Mesenchymal stem cell (in vitro differentiated cells and primary cell): Measurements from ENCODE around the gene FGF21.

Source experiments
- DNase-seq: peaks from one replicate; pipeline ENCODE4 v3.0.0-alpha.2; 2013
- H2AFZ ChIP-seq: one replicate; pipeline ENCODE4 v1.6.1; 2013; ENCODE audit warnings: low read depth, mild to moderate bottlenecking, control low read depth, inconsistent platforms, low read length, moderate library complexity
- H2AK5ac ChIP-seq: 2 replicates; pipeline ENCODE4 v1.6.1; 2013; ENCODE audit warnings: low read length, moderate library complexity, mild to moderate bottlenecking, inconsistent platforms; ENCODE audit not compliant: severe bottlenecking
- H2BK120ac ChIP-seq: one replicate; pipeline ENCODE4 v1.6.1; 2013; ENCODE audit warnings: low read depth, mild to moderate bottlenecking, inconsistent platforms, low read length, moderate library complexity
- H2BK12ac ChIP-seq, 2 experiments: one replicate each; pipeline ENCODE4 v1.6.1; 2013; ENCODE audit warnings: inconsistent platforms in 2 of 2, low read length in 2 of 2, mild to moderate bottlenecking in 2 of 2, moderate library complexity in 2 of 2, control low read depth in 1 of 2
- H2BK15ac ChIP-seq: one replicate; pipeline ENCODE4 v1.6.1; 2013; ENCODE audit warnings: mild to moderate bottlenecking, low read depth, inconsistent platforms; ENCODE audit not compliant: poor library complexity, severe bottlenecking
- H2BK5ac ChIP-seq: 2 replicates; pipeline ENCODE4 v1.6.1; 2013; ENCODE audit warnings: low read depth, mild to moderate bottlenecking, low read length, control low read depth, inconsistent platforms; ENCODE audit not compliant: poor library complexity, severe bottlenecking
- H3K14ac ChIP-seq, 2 experiments: one replicate each; pipeline ENCODE4 v1.6.1; 2013; ENCODE audit warnings: inconsistent platforms in 2 of 2, low read length in 2 of 2, control low read depth in 1 of 2, mild to moderate bottlenecking in 1 of 2, moderate library complexity in 1 of 2
- H3K18ac ChIP-seq, 2 experiments: one replicate each; pipeline ENCODE4 v1.6.1; 2013; ENCODE audit warnings: inconsistent platforms in 2 of 2, low read length in 2 of 2, control low read depth in 1 of 2, low read depth in 1 of 2, mild to moderate bottlenecking in 1 of 2
- H3K23ac ChIP-seq, 2 experiments: one replicate each; pipeline ENCODE4 v1.6.1; 2013; ENCODE audit warnings: inconsistent platforms in 2 of 2, low read length in 2 of 2, mild to moderate bottlenecking in 2 of 2, moderate library complexity in 2 of 2, control low read depth in 1 of 2
- H3K27ac ChIP-seq: 2 replicates; pipeline ENCODE4 v1.5.1; 2013; ENCODE audit warnings: mild to moderate bottlenecking, moderate library complexity, low read length, control low read depth, inconsistent platforms; ENCODE audit not compliant: poor library complexity, severe bottlenecking
- H3K27me3 ChIP-seq, 2 experiments: 2 replicates each; pipeline versions ENCODE4 v1.6.1 to v1.7.0; 2013; ENCODE audit warnings: low read length in 2 of 2, mild to moderate bottlenecking in 2 of 2, moderate library complexity in 2 of 2, control low read depth in 1 of 2, inconsistent platforms in 1 of 2; ENCODE audit not compliant: control insufficient read depth in 1 of 2, insufficient read depth in 1 of 2
- H3K36me3 ChIP-seq, 2 experiments: 2 replicates each; pipeline versions ENCODE4 v1.6.1 to v1.7.0; 2013; ENCODE audit warnings: low read length in 2 of 2, control low read depth in 1 of 2, inconsistent platforms in 1 of 2, low read depth in 1 of 2, mild to moderate bottlenecking in 1 of 2; ENCODE audit not compliant: insufficient read depth in 2 of 2, control insufficient read depth in 1 of 2
- H3K4ac ChIP-seq, 2 experiments: one replicate each; pipeline ENCODE4 v1.6.1; 2013; ENCODE audit warnings: inconsistent platforms in 2 of 2, low read length in 2 of 2, mild to moderate bottlenecking in 2 of 2, moderate library complexity in 2 of 2, control low read depth in 1 of 2, low read depth in 1 of 2
- H3K4me1 ChIP-seq: 2 replicates; pipeline ENCODE4 v1.6.1; 2013; ENCODE audit warnings: low read depth, low read length, control low read depth; ENCODE audit not compliant: control insufficient read depth, insufficient read depth
- H3K4me2 ChIP-seq: 2 replicates; pipeline ENCODE4 v1.6.1; 2013; ENCODE audit warnings: low read length, mild to moderate bottlenecking, inconsistent platforms; ENCODE audit not compliant: poor library complexity, severe bottlenecking
- H3K4me3 ChIP-seq, 2 experiments: 2 replicates each; pipeline versions ENCODE4 v1.5.1 to v1.7.0; 2013; ENCODE audit warnings: low read length in 2 of 2, mild to moderate bottlenecking in 2 of 2, control low read depth in 1 of 2, low read depth in 1 of 2; ENCODE audit not compliant: insufficient read depth in 1 of 2
- H3K79me1 ChIP-seq: replicated peaks from 2 replicates; pipeline ENCODE4 v1.6.1; 2013; ENCODE audit warnings: mild to moderate bottlenecking, control low read depth, low read length, inconsistent platforms; ENCODE audit not compliant: poor library complexity, severe bottlenecking
- H3K9ac ChIP-seq: 2 replicates; pipeline ENCODE4 v1.7.0; 2013; ENCODE audit warnings: mild to moderate bottlenecking, low read length, moderate library complexity
- H3K9me3 ChIP-seq: 2 replicates; pipeline ENCODE4 v1.7.0; 2013; ENCODE audit warnings: mild to moderate bottlenecking, low read length; ENCODE audit not compliant: control insufficient read depth
- H4K8ac ChIP-seq: one replicate; pipeline ENCODE4 v1.6.1; 2013; ENCODE audit warnings: inconsistent platforms, mild to moderate bottlenecking, low read length, moderate library complexity
- H4K91ac ChIP-seq: one replicate; pipeline ENCODE4 v1.6.1; 2013; ENCODE audit warnings: mild to moderate bottlenecking, low read length, inconsistent platforms
- WGBS: methylation state at CpG from one replicate; pipeline ENCODE4 v1.1.7; 2013; ENCODE audit warnings: mixed read lengths; 5-methylcytosine and 5-hydroxymethylcytosine counted together

The FGF21 gene

DNA sequence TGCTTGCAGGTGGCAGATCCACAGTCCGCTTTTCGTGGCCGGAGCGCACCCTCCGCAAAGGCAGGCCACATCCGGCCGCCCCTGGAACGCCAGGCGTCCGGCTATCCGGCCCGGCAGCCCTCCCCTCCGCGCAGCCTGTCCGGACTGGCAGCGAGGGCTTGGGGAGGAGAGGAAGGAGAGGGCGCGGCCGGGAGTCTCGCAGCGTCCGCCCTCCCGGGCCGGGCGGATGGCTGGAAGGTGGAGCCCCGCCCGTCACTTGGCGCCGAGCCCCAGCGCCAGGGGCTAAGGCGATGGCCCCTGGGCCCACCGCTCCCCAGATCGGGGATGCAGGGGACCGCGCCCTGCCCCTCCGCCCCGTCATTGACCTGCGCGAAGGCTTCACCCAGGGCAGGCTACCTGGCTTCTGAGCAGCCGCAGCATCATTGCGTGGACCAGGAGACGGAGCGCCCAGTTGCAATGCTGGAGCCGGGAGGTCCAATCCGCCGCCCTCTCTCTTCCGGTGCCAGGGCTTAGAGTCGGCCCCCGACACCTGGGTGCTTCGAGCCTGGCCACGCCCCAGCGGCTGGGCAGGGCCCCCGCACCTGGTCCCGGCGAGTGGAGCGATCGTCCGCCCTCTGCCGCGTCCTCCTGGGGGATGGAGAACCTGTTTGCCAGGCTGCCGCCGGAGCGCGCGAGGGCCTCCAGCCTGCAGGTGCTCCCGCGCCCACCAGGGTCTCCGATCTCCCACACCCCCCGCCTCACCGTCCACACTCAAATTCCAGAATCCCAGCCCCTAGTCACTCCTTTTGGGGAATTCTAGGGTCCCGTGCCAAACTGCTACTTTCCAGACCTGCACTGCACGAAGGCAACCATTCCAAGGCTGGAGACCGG is 2.6 kb upstream of the FGF21 start, which contains the start of gene FUT1:
TSS of gene FUT1 (minus strand) at position 146 of the 870 bp plus-strand sequence. CDS start 1,360 bp downstream, outside the sequence.
- Histone ChIP-seq H3K9me3 (no peaks in the 10 kb centered on the region), H3K4me3 (no peak within 1 kb of the TSS), H3K27me3 (peaks cover 30 to 62% of the 10 kb centered on the region in 2 experiments), H3K4me2 (peak within 1 kb of the TSS; percentile 72), H2BK12ac (peak within 1 kb of the TSS in 1 of 2 experiments; percentile 21), H3K36me3 (no peaks in the 10 kb centered on the region), H2BK5ac (no peak within 1 kb of the TSS), H2AK5ac (no peak within 1 kb of the TSS), H3K79me1 (no peaks in the 10 kb centered on the region), H2BK15ac (no peak within 1 kb of the TSS), H2BK120ac (no peak within 1 kb of the TSS), H3K23ac (no peak within 1 kb of the TSS), H3K14ac (no peak within 1 kb of the TSS), H2AFZ (peak within 1 kb of the TSS; percentile 3), H3K4me1 (peaks cover 16% of the 10 kb centered on the region), H4K8ac (peak within 1 kb of the TSS; percentile 55), H3K9ac (no peak within 1 kb of the TSS), H4K91ac (no peak within 1 kb of the TSS), H3K4ac (no peak within 1 kb of the TSS), H3K27ac (no peak within 1 kb of the TSS), H3K18ac (peak within 1 kb of the TSS in 1 of 2 experiments; percentile 18)
- DNase-seq, result peak; percentile 39
- 3% methylated on average over 62 of the region's 73 CpGs for WGBS

GRCh38 chr19:48755787-48756186 is 463 bp downstream of the FGF21 start:
- no peak overlapping the region for H2BK12ac ChIP-seq
- H2BK15ac ChIP-seq, result no peak overlapping the region
- H3K18ac ChIP-seq, result no peak overlapping the region
- H3K27ac ChIP-seq, result no peak overlapping the region
- H2BK5ac ChIP-seq, result no peak overlapping the region
- no peak overlapping the region for H3K23ac ChIP-seq
- no peaks in the 10 kb centered on the region for H3K79me1 ChIP-seq
- H4K8ac ChIP-seq, result no peak overlapping the region
- H3K9me3 ChIP-seq, result no peaks in the 10 kb centered on the region
- H3K4me3 ChIP-seq, result no peak overlapping the region
- H2AFZ ChIP-seq, result no peak overlapping the region
- no peak overlapping the region for H3K14ac ChIP-seq
- no peak overlapping the region for H4K91ac ChIP-seq
- no peak overlapping the region for H2BK120ac ChIP-seq
- 93% methylated on average over 5 of the region's 5 CpGs for WGBS
- no peak overlapping the region for H3K4me2 ChIP-seq
- H3K4ac ChIP-seq, result no peak overlapping the region
- no peak for DNase-seq
- H3K36me3 ChIP-seq, result no peaks in the 10 kb centered on the region
- peaks cover 33 to 51% of the 10 kb centered on the region in 2 experiments for H3K27me3 ChIP-seq
- no peak overlapping the region for H3K9ac ChIP-seq
- H2AK5ac ChIP-seq, result no peak overlapping the region
- H3K4me1 ChIP-seq, result peaks cover 13% of the 10 kb centered on the region

- H2BK12ac ChIP-seq, result no peak overlapping the region
- no peak for DNase-seq
- no peak overlapping the region for H3K14ac ChIP-seq
- H3K79me1 ChIP-seq, result no peaks in the 10 kb centered on the region
- no peak overlapping the region for H3K27ac ChIP-seq
- H2BK15ac ChIP-seq, result no peak overlapping the region
- no peak overlapping the region for H3K4me2 ChIP-seq
- no peaks in the 10 kb centered on the region for H3K9me3 ChIP-seq
- peaks cover 37 to 51% of the 10 kb centered on the region in 2 experiments for H3K27me3 ChIP-seq
- no peaks in the 10 kb centered on the region for H3K36me3 ChIP-seq
- no peak overlapping the region for H3K9ac ChIP-seq
- 90% methylated on average over 11 of the region's 11 CpGs for WGBS
- no peak overlapping the region for H3K4me3 ChIP-seq
- H4K8ac ChIP-seq, result no peak overlapping the region
- H4K91ac ChIP-seq, result no peak overlapping the region
- H3K4me1 ChIP-seq, result peaks cover 13% of the 10 kb centered on the region
- no peak overlapping the region for H2AK5ac ChIP-seq
- H2BK5ac ChIP-seq, result no peak overlapping the region
- H2AFZ ChIP-seq, result no peak overlapping the region
- no peak overlapping the region for H2BK120ac ChIP-seq
- H3K4ac ChIP-seq, result no peak overlapping the region
- no peak overlapping the region for H3K18ac ChIP-seq
- no peak overlapping the region for H3K23ac ChIP-seq
Measured at GRCh38 chr19:48756212-48756611, 888 bp downstream of the FGF21 start.

DNA sequence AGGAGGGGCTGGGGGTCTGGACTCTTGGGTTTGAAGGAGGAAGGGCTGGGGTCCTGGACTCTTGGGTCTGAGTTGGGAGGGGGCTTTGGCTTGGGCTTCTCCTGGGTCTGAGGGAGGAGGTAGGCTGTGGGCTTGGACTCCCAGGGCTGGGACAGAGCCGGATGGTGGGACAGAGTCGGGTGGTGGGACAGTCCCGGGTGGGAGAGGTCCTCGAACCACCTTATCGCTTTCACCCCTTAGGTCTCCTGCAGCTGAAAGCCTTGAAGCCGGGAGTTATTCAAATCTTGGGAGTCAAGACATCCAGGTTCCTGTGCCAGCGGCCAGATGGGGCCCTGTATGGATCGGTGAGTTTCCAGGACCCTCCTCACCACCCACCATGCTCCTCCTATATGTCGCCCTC is 1.4 kb downstream of the FGF21 start:
- Histone ChIP-seq H3K23ac (no peak overlapping the region), H3K4ac (no peak overlapping the region), H3K9me3 (no peaks in the 10 kb centered on the region), H3K9ac (no peak overlapping the region), H3K18ac (no peak overlapping the region), H2AK5ac (no peak overlapping the region), H3K4me2 (no peak overlapping the region), H3K27me3 (peaks cover 42 to 53% of the 10 kb centered on the region in 2 experiments), H3K4me3 (no peak overlapping the region), H2AFZ (no peak overlapping the region), H3K36me3 (no peaks in the 10 kb centered on the region), H2BK12ac (no peak overlapping the region), H4K91ac (no peak overlapping the region), H2BK120ac (no peak overlapping the region), H4K8ac (no peak overlapping the region), H2BK15ac (no peak overlapping the region), H3K79me1 (no peaks in the 10 kb centered on the region), H2BK5ac (no peak overlapping the region), H3K4me1 (peaks cover 13% of the 10 kb centered on the region), H3K27ac (no peak overlapping the region), H3K14ac (no peak overlapping the region)
- no peak for DNase-seq
- 83% methylated on average over 9 of the region's 9 CpGs for WGBS
